H9 (cell line): Measurements from ENCODE around the gene OSBPL9. TPM values are rescaled to one million over a fixed set of nuclear protein-coding genes. Genes with fewer than 3 reads are reported as not detected.

ENCODE experiments used
- DNase-seq: peaks from one replicate; pipeline ENCODE4 v3.0.0-alpha.2; 2017
- H2AFZ ChIP-seq: one replicate; pipeline ENCODE4 v1.6.1; 2013; ENCODE audit warnings: mild to moderate bottlenecking, low read length, control low read depth, moderate library complexity
- H2AK5ac ChIP-seq: 2 replicates; pipeline ENCODE4 v1.6.1; 2013; ENCODE audit warnings: low read length, control low read depth, mixed read lengths; ENCODE audit not compliant: insufficient read length
- H2BK120ac ChIP-seq: one replicate; pipeline ENCODE4 v1.6.1; 2013; ENCODE audit warnings: low read depth, mild to moderate bottlenecking, low read length, control low read depth, inconsistent platforms; ENCODE audit not compliant: poor library complexity, severe bottlenecking
- H2BK12ac ChIP-seq: 2 replicates; pipeline ENCODE4 v1.6.1; 2013; ENCODE audit warnings: low read length, control low read depth, mixed read lengths, low read depth; ENCODE audit not compliant: insufficient read length
- H2BK15ac ChIP-seq: 2 replicates; pipeline ENCODE4 v1.6.1; 2013; ENCODE audit warnings: low read depth, low read length, control low read depth
- H2BK20ac ChIP-seq: one replicate; pipeline ENCODE4 v1.6.1; 2013; ENCODE audit warnings: low read depth, mild to moderate bottlenecking, low read length, control low read depth, inconsistent platforms; ENCODE audit not compliant: poor library complexity, severe bottlenecking
- H2BK5ac ChIP-seq: 2 replicates; pipeline ENCODE4 v1.6.1; 2013; ENCODE audit warnings: low read length, control low read depth, mixed read lengths; ENCODE audit not compliant: insufficient read length
- H3K14ac ChIP-seq: 2 replicates; pipeline ENCODE4 v1.6.1; 2013; ENCODE audit warnings: low read length, control low read depth; ENCODE audit not compliant: insufficient read depth
- H3K18ac ChIP-seq: 2 replicates; pipeline ENCODE4 v1.6.1; 2013; ENCODE audit warnings: low read depth, mild to moderate bottlenecking, mixed read lengths, low read length, control low read depth; ENCODE audit not compliant: insufficient read length
- H3K23ac ChIP-seq: 2 replicates; pipeline ENCODE4 v1.6.1; 2013; ENCODE audit warnings: low read length, control low read depth, mixed read lengths, low read depth; ENCODE audit not compliant: insufficient read length
- H3K23me2 ChIP-seq: 2 replicates; pipeline ENCODE4 v1.6.1; 2013; ENCODE audit warnings: low read depth, mild to moderate bottlenecking, mixed read lengths, low read length, control low read depth; ENCODE audit not compliant: insufficient read length, poor library complexity, severe bottlenecking
- H3K27ac ChIP-seq: 2 replicates; pipeline ENCODE4 v1.5.1; 2013; ENCODE audit warnings: low read length, control low read depth, mixed read lengths, low read depth; ENCODE audit not compliant: insufficient read length
- H3K27me3 ChIP-seq: 2 replicates; pipeline ENCODE4 v1.6.1; 2013; ENCODE audit warnings: low read length, control low read depth, inconsistent platforms; ENCODE audit not compliant: insufficient read depth
- H3K4ac ChIP-seq: 2 replicates; pipeline ENCODE4 v1.6.1; 2013; ENCODE audit warnings: low read depth, mild to moderate bottlenecking, control low read depth, inconsistent platforms, low read length, moderate library complexity
- H3K4me1 ChIP-seq: 2 replicates; pipeline ENCODE4 v1.6.1; 2013; ENCODE audit warnings: low read length, control low read depth, inconsistent platforms; ENCODE audit not compliant: insufficient read depth
- H3K4me2 ChIP-seq: 2 replicates; pipeline ENCODE4 v1.6.1; 2013; ENCODE audit warnings: low read length, control low read depth, mixed read lengths; ENCODE audit not compliant: insufficient read length, insufficient read depth
- H3K56ac ChIP-seq: 2 replicates; pipeline ENCODE4 v1.6.1; 2013; ENCODE audit warnings: low read depth, mild to moderate bottlenecking, mixed read lengths, low read length, control low read depth; ENCODE audit not compliant: insufficient read length
- H3K79me1 ChIP-seq: 2 replicates; pipeline ENCODE4 v1.6.1; 2013; ENCODE audit warnings: low read depth, mild to moderate bottlenecking, moderate library complexity, low read length, control low read depth, inconsistent platforms; ENCODE audit not compliant: insufficient read depth, poor library complexity, severe bottlenecking
- H3K79me2 ChIP-seq: 2 replicates; pipeline ENCODE4 v1.6.1; 2013; ENCODE audit warnings: low read length, control low read depth, inconsistent platforms; ENCODE audit not compliant: insufficient read depth
- H3K9ac ChIP-seq: 2 replicates; pipeline ENCODE4 v1.6.1; 2013; ENCODE audit warnings: low read length, control low read depth, mixed read lengths; ENCODE audit not compliant: insufficient read length; ENCODE audit errors: extremely low read depth
- H3K9me3 ChIP-seq: one replicate; pipeline ENCODE4 v1.6.1; 2013; ENCODE audit warnings: low read depth, low read length, inconsistent platforms; ENCODE audit not compliant: control insufficient read depth
- H3T11ph ChIP-seq: one replicate; pipeline ENCODE4 v1.6.1; 2013; ENCODE audit warnings: mild to moderate bottlenecking, low read length, control low read depth, inconsistent platforms
- H4K20me1 ChIP-seq: one replicate; pipeline ENCODE4 v1.6.1; 2013; ENCODE audit not compliant: control insufficient read depth, insufficient read length, insufficient read depth
- H4K5ac ChIP-seq: 2 replicates; pipeline ENCODE4 v1.6.1; 2013; ENCODE audit warnings: low read depth, mild to moderate bottlenecking, mixed read lengths, low read length, control low read depth; ENCODE audit not compliant: insufficient read length
- H4K8ac ChIP-seq: replicated peaks from 2 replicates; pipeline ENCODE4 v1.6.1; 2013; ENCODE audit warnings: low read length, control low read depth, mixed read lengths, low read depth; ENCODE audit not compliant: insufficient read length
- H4K91ac ChIP-seq: 2 replicates; pipeline ENCODE4 v1.6.1; 2013; ENCODE audit warnings: low read depth, mild to moderate bottlenecking, moderate library complexity, mixed read lengths, low read length, control low read depth; ENCODE audit not compliant: insufficient read length
- H3K27ac Mint-ChIP-seq, 3 experiments: 2 replicates in 2 of 3; 3 replicates in 1 of 3; pipeline ENCODE4 v1.8.0; 2020 to 2021; ENCODE audit warnings: mixed read lengths in 3 of 3, mild to moderate bottlenecking in 1 of 3, moderate library complexity in 1 of 3
- H3K27me3 Mint-ChIP-seq: 2 replicates; pipeline ENCODE4 v1.8.0; 2021; ENCODE audit warnings: low read depth, mild to moderate bottlenecking, moderate library complexity, mixed read lengths
- H3K36me3 Mint-ChIP-seq, 3 experiments: 2 replicates in 2 of 3; 3 replicates in 1 of 3; pipeline ENCODE4 v1.8.0; 2020 to 2021; ENCODE audit warnings: low read depth in 3 of 3, mixed read lengths in 3 of 3; ENCODE audit not compliant: insufficient read depth in 1 of 3
- H3K4me1 Mint-ChIP-seq, 2 experiments: 2 replicates each; pipeline ENCODE4 v1.8.0; 2020; ENCODE audit warnings: mixed read lengths in 2 of 2
- H3K4me3 Mint-ChIP-seq, 2 experiments: 2 replicates in 1 of 2; 3 replicates in 1 of 2; pipeline ENCODE4 v1.8.0; 2020 to 2021; ENCODE audit warnings: mild to moderate bottlenecking in 2 of 2, mixed read lengths in 2 of 2, moderate library complexity in 1 of 2
- H3K9me3 Mint-ChIP-seq, 2 experiments: 2 replicates in 1 of 2; 3 replicates in 1 of 2; pipeline ENCODE4 v1.8.0; 2020; ENCODE audit warnings: mild to moderate bottlenecking in 2 of 2, mixed read lengths in 2 of 2, moderate library complexity in 1 of 2
- WGBS: extraction: QIAGEN DNeasy Blood & Tissue Kit; methylation state at CpG from one replicate; pipeline ENCODE4 v1.1.7; 2013; ENCODE audit warnings: missing lambda C conversion rate, low lambda C conversion rate, mixed read lengths; ENCODE audit not compliant: insufficient read length; ENCODE audit errors: extremely low coverage; 5-methylcytosine and 5-hydroxymethylcytosine counted together
- total RNA-seq: library from RNA; stranded (reverse); gene quantifications from 2 replicates; pipeline ENCODE4 v1.2.1, GENCODE V29; 2021
- TF ChIP-seq, protein P1 (sequence below): fragments of 200-600 bp; sonication (generic); conservative IDR thresholded peaks from 3 replicates; pipeline ENCODE4 v1.8.0; 2021; ENCODE audit warnings: antibody characterized with exemption, mild to moderate bottlenecking

OSBPL9 gene
- total RNA-seq, 1 experiment from 2014 or later = 76.7 TPM

DNA sequence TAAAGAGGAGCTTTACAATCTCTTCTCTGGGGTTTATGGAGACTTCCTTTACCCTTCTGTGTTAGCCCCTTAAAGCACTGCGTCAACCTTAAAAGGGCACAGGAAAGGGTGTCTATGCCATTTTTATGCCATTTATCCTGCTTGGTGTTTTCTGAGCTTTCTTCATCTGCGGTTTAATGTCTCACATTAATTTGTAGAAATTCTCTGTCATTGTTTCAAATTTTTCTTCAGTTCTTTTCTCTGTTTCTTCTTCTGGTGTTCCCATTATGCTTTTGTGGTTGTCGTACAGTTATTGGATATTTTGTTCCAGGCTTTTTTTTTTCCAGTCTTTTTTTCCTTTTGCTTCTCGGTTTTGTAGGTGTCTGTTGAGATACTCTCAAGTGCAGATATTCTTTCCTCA is 107.9 kb downstream of the OSBPL9 start:
- Histone ChIP-seq H3K79me1 (no peaks in the 10 kb centered on the region), H3K4me1 (no peaks in the 10 kb centered on the region), H3K79me2 (no peaks in the 10 kb centered on the region), H3K27ac (no peak overlapping the region), H2BK20ac (no peak overlapping the region), H3K4me2 (no peak overlapping the region), H3K14ac (no peak overlapping the region), H3K4ac (no peak overlapping the region), H2BK12ac (no peak overlapping the region), H2AFZ (no peak overlapping the region), H3T11ph (no peak overlapping the region), H4K91ac (no peak overlapping the region), H3K9ac (no peak overlapping the region), H2BK5ac (no peak overlapping the region), H2BK15ac (no peak overlapping the region), H3K18ac (no peak overlapping the region), H3K23me2 (peaks cover 7% of the 10 kb centered on the region), H4K8ac (no peak overlapping the region), H3K9me3 (no peaks in the 10 kb centered on the region), H3K23ac (no peak overlapping the region), H2AK5ac (no peak overlapping the region), H3K27me3 (no peaks in the 10 kb centered on the region), H2BK120ac (no peak overlapping the region), H4K5ac (no peak overlapping the region), H3K56ac (no peak overlapping the region), H4K20me1 (no peaks in the 10 kb centered on the region)
- WGBS = no CpG with 5 or more reads among the region's 4 CpGs
- Mint-ChIP-seq H3K4me3 (no peak overlapping the region), H3K36me3 (no peaks in the 10 kb centered on the region), H3K9me3 (no peaks in the 10 kb centered on the region), H3K27me3 (no peaks in the 10 kb centered on the region), H3K27ac (peak overlapping the region in 1 of 3 experiments; percentile 3; a peak in 1 of 7 replicates), H3K4me1 (peaks cover 7 to 8% of the 10 kb centered on the region in 2 experiments)
- no peak for DNase-seq
- TF ChIP-seq, protein P1, sequence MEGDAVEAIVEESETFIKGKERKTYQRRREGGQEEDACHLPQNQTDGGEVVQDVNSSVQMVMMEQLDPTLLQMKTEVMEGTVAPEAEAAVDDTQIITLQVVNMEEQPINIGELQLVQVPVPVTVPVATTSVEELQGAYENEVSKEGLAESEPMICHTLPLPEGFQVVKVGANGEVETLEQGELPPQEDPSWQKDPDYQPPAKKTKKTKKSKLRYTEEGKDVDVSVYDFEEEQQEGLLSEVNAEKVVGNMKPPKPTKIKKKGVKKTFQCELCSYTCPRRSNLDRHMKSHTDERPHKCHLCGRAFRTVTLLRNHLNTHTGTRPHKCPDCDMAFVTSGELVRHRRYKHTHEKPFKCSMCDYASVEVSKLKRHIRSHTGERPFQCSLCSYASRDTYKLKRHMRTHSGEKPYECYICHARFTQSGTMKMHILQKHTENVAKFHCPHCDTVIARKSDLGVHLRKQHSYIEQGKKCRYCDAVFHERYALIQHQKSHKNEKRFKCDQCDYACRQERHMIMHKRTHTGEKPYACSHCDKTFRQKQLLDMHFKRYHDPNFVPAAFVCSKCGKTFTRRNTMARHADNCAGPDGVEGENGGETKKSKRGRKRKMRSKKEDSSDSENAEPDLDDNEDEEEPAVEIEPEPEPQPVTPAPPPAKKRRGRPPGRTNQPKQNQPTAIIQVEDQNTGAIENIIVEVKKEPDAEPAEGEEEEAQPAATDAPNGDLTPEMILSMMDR = no peak
